Right cardiac atrium (tissue), 5 donors: ENCODE data around the gene MEIS3. TPM values are rescaled to one million over a fixed set of nuclear protein-coding genes. Genes with fewer than 3 reads are reported as not detected.

Source experiments
- ATAC-seq, 2 donors: fragments of 200-7000 bp; cut with Tn5 transposase; one replicate each; pipeline versions ENCODE4 v1.8.0 to v1.9.1; 2020; ENCODE audit warnings: moderate library complexity in 2 of 2, mild to moderate bottlenecking in 1 of 2
- DNase-seq, 3 donors: peaks; one replicate each; pipeline ENCODE4 v3.0.0-alpha.2; 2020
- H3K27ac ChIP-seq: one replicate; pipeline ENCODE4 v1.5.1; 2013; ENCODE audit warnings: mild to moderate bottlenecking, low read length, control low read depth, moderate library complexity
- H3K27me3 ChIP-seq: one replicate; pipeline ENCODE4 v1.6.1; 2013; ENCODE audit not compliant: control insufficient read depth, insufficient read depth
- H3K4me1 ChIP-seq: one replicate; pipeline ENCODE4 v1.6.1; 2013; ENCODE audit warnings: low read length; ENCODE audit not compliant: control insufficient read depth, insufficient read depth
- H3K4me3 ChIP-seq: one replicate; pipeline ENCODE4 v1.5.1; 2013; ENCODE audit warnings: low read length, control low read depth
- H3K9me3 ChIP-seq: one replicate; pipeline ENCODE4 v1.6.1; 2013; ENCODE audit warnings: low read length; ENCODE audit not compliant: control insufficient read depth
- WGBS: extraction: QIAGEN DNeasy Blood & Tissue Kit; methylation state at CpG from one replicate; pipeline ENCODE4 v1.1.7; 2013; 5-methylcytosine and 5-hydroxymethylcytosine counted together
- intact Hi-C, 4 donors: fragments of 100-400 bp; cut with DNase I; formaldehyde crosslinking; loops; one replicate each; pipeline versions ENCODE4 v1.11.0 to v1.14.0; 2022 to 2023
- long read RNA-seq, 4 donors: library from polyadenylated mRNA; unstranded; transcript quantifications; one replicate each; pipeline ENCODE4 v2.0.0, GENCODE V29; 2020 to 2021
- polyA plus RNA-seq: library from polyadenylated mRNA; stranded (reverse); fragments of 200-250 nt; gene quantifications from one replicate; pipeline ENCODE4 v1.2.3, GENCODE V29; 2013
- total RNA-seq, 4 donors: library from RNA; stranded (reverse); fragmentation: NEBNext Ultra II Directional; extraction: Animal tissue kit (Norgen Biotek cat#: 25700); gene quantifications; one replicate each; pipeline ENCODE4 v1.2.1, GENCODE V29; 2021
- donor health status: healthy with polysubstance abuse.
- donor health status: DM: no; HTN: yes; CAD: no.
- donor health status: DM: no; HTN: no; CAD: no.
- donor health status: DM: no; HTN: yes; CAD: no; lungs with severe emphysema.
- donor health status: DM: yes; HTN: yes; CAD: no.

MEIS3 gene
- total RNA-seq (1 to 10 TPM; 2.6 to 9.8 (median 6.1) TPM), polyA plus RNA-seq (4.1 TPM)
- long read RNA-seq, donor 1, partial matches to known transcripts: 2 of 10 reads
- long read RNA-seq, donor 1, other reads (novel, unspliced or antisense): 2 of 10 reads
- long read RNA-seq, donor 2, partial matches to known transcripts: 0 of 5 reads
- long read RNA-seq, donor 2, other reads (novel, unspliced or antisense): 2 of 5 reads
- long read RNA-seq, donor 3, partial matches to known transcripts: 2 of 3 reads
- long read RNA-seq, donor 3, other reads (novel, unspliced or antisense): 1 of 3 reads
- long read RNA-seq, donor 4, partial matches to known transcripts: 4 of 7 reads
- long read RNA-seq, donor 4, other reads (novel, unspliced or antisense): 1 of 7 reads

GRCh38 chr19:47419030-47419783, at the start of gene MEIS3:
TSS of gene MEIS3 (minus strand) at chr19:47419527. CDS start at chr19:47419081, 446 bp downstream.
- DNase-seq: peak in 2 of 3 donors; percentile 65 to 70
- under 1% methylated on average over 68 of the region's 70 CpGs for WGBS
- intact Hi-C loops: no loop called here
- peak within 1 kb of the TSS; percentile 83 for H3K4me3 ChIP-seq
- no peaks in the 10 kb centered on the region for H3K9me3 ChIP-seq
- H3K27ac ChIP-seq: no peak within 1 kb of the TSS
- no peaks in the 10 kb centered on the region for H3K27me3 ChIP-seq
- H3K4me1 ChIP-seq: peaks cover 3% of the 10 kb centered on the region
- ATAC-seq: peak; percentile 18 to 27

GRCh38 chr19:47467914-47468313, 48.6 kb upstream of the MEIS3 start:
- no peak for ATAC-seq
- no peak overlapping the region for H3K27ac ChIP-seq
- no peaks in the 10 kb centered on the region for H3K27me3 ChIP-seq
- H3K4me3 ChIP-seq: no peak overlapping the region
- intact Hi-C loops: no loop called here
- WGBS: 46% methylated on average over 9 of the region's 9 CpGs
- H3K9me3 ChIP-seq: no peaks in the 10 kb centered on the region
- no peaks in the 10 kb centered on the region for H3K4me1 ChIP-seq
- DNase-seq: no peak

- WGBS: 81% methylated on average over 27 of the region's 27 CpGs
- Histone ChIP-seq H3K27ac (no peak overlapping the region), H3K27me3 (no peaks in the 10 kb centered on the region), H3K4me1 (no peaks in the 10 kb centered on the region), H3K4me3 (no peak overlapping the region), H3K9me3 (no peaks in the 10 kb centered on the region)
- DNase-seq (no peak), ATAC-seq (no peak)
- intact Hi-C loops: no loop called here
Observed at GRCh38 chr19:47465957-47466356, 46.6 kb upstream of the MEIS3 start.

GRCh38 chr19:47464675-47465419, 45.5 kb upstream of the MEIS3 start:
- Histone ChIP-seq H3K27me3 (no peaks in the 10 kb centered on the region), H3K9me3 (no peaks in the 10 kb centered on the region), H3K4me3 (no peak overlapping the region), H3K4me1 (no peaks in the 10 kb centered on the region), H3K27ac (no peak overlapping the region)
- intact Hi-C loops: no loop called here
- ATAC-seq (no peak), DNase-seq (no peak)
- WGBS: 64% methylated on average over 10 of the region's 10 CpGs

GRCh38 chr19:47461876-47462275, 42.5 kb upstream of the MEIS3 start:
- Histone ChIP-seq H3K27me3 (no peaks in the 10 kb centered on the region), H3K9me3 (no peaks in the 10 kb centered on the region), H3K27ac (no peak overlapping the region), H3K4me3 (no peak overlapping the region), H3K4me1 (no peaks in the 10 kb centered on the region)
- ATAC-seq (no peak), DNase-seq (no peak)
- whole genome bisulfite sequencing: 73% methylated on average over 5 of the region's 5 CpGs
- intact Hi-C loops: no loop called here

GRCh38 chr19:47459477-47459876, 40.1 kb upstream of the MEIS3 start:
- Histone ChIP-seq H3K9me3 (no peaks in the 10 kb centered on the region), H3K4me3 (no peak overlapping the region), H3K27ac (no peak overlapping the region), H3K4me1 (no peaks in the 10 kb centered on the region), H3K27me3 (no peaks in the 10 kb centered on the region)
- no peak for ATAC-seq
- WGBS: 89% methylated on average over 14 of the region's 14 CpGs
- intact Hi-C loops: no loop called here
- no peak for DNase-seq

- WGBS: 30% methylated on average over 5 of the region's 5 CpGs
- no peak overlapping the region for H3K4me3 ChIP-seq
- ATAC-seq (no peak), DNase-seq (no peak)
- intact Hi-C loops: no loop called here
- H3K9me3 ChIP-seq: no peaks in the 10 kb centered on the region
- no peak overlapping the region for H3K27ac ChIP-seq
- H3K27me3 ChIP-seq: no peaks in the 10 kb centered on the region
- no peaks in the 10 kb centered on the region for H3K4me1 ChIP-seq
Observed at GRCh38 chr19:47458672-47459071, 39.3 kb upstream of the MEIS3 start.

GRCh38 chr19:47456721-47457474, 37.6 kb upstream of the MEIS3 start:
- WGBS: 23% methylated on average over 77 of the region's 77 CpGs
- DNase-seq (no peak), ATAC-seq (peak in 1 of 2 donors; percentile 41)
- H3K27ac ChIP-seq: no peak overlapping the region
- H3K4me3 ChIP-seq: no peak overlapping the region
- H3K9me3 ChIP-seq: no peaks in the 10 kb centered on the region
- no peaks in the 10 kb centered on the region for H3K27me3 ChIP-seq
- intact Hi-C loops: no loop called here
- H3K4me1 ChIP-seq: no peaks in the 10 kb centered on the region

GRCh38 chr19:47450478-47450877, 31.2 kb upstream of the MEIS3 start:
- no peaks in the 10 kb centered on the region for H3K9me3 ChIP-seq
- no peak for ATAC-seq
- H3K27me3 ChIP-seq: no peaks in the 10 kb centered on the region
- no peak overlapping the region for H3K27ac ChIP-seq
- H3K4me1 ChIP-seq: no peaks in the 10 kb centered on the region
- no peak overlapping the region for H3K4me3 ChIP-seq
- DNase-seq: no peak
- intact Hi-C loops: no loop called here
- WGBS: 61% methylated on average over 7 of the region's 7 CpGs

GRCh38 chr19:47448360-47448727, 29.0 kb upstream of the MEIS3 start:
- no peaks in the 10 kb centered on the region for H3K4me1 ChIP-seq
- no peak overlapping the region for H3K27ac ChIP-seq
- DNase-seq (no peak), ATAC-seq (no peak)
- H3K4me3 ChIP-seq: no peak overlapping the region
- no peaks in the 10 kb centered on the region for H3K9me3 ChIP-seq
- intact Hi-C loops: no loop called here
- WGBS: 27% methylated on average over 9 of the region's 9 CpGs
- no peaks in the 10 kb centered on the region for H3K27me3 ChIP-seq
